ENCODE data around the gene FSD1L.

FSD1L gene

DNA sequence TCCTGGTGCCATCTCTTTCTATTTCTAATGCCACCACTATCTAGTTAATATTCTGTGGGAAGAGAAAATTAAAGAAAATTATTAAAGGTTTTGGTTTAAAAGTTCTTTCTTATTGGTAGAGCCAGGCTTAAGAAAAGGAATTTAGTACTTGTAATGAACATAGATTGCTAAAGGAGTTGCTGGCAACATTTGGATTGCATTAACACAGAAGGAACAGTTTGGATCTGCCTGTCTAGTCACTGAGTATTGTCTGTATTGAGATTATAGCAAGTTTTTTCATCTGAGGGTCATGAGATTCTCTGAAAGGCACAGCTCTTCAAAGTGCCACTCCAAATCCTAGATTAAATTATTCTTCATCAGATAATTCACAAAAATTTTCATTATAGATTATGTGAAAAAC lies 32.0 kb downstream of the FSD1L start:
- no peak for TF ChIP-seq CTCF (IDR thresholded peaks at IDR 0.05; ENCODE audit: borderline replicate concordance, insufficient read depth, low read depth, low read length)
- no peak overlapping the region for H3K4me3 ChIP-seq (ENCODE audit: low read depth, low read length)

- H3K4me3 ChIP-seq (ENCODE audit: low read depth, low read length): no peak overlapping the region
- TF ChIP-seq CTCF (IDR thresholded peaks at IDR 0.05; ENCODE audit: borderline replicate concordance, insufficient read depth, low read depth, low read length): no peak
Measured at GRCh38 chr9:105483618-105484017, 35.8 kb downstream of the FSD1L start.

GRCh38 chr9:105484226-105484625 lies 36.4 kb downstream of the FSD1L start:
- TF ChIP-seq CTCF (IDR thresholded peaks at IDR 0.05; ENCODE audit: borderline replicate concordance, insufficient read depth, low read depth, low read length): no peak
- H3K4me3 ChIP-seq (ENCODE audit: low read depth, low read length): no peak overlapping the region

- no peak for TF ChIP-seq CTCF (IDR thresholded peaks at IDR 0.05; ENCODE audit: borderline replicate concordance, insufficient read depth, low read depth, low read length)
- no peak overlapping the region for H3K4me3 ChIP-seq (ENCODE audit: low read depth, low read length)
Measured at GRCh38 chr9:105485131-105485530, 37.3 kb downstream of the FSD1L start.

- no peak for TF ChIP-seq CTCF (IDR thresholded peaks at IDR 0.05; ENCODE audit: borderline replicate concordance, insufficient read depth, low read depth, low read length)
- no peak overlapping the region for H3K4me3 ChIP-seq (ENCODE audit: low read depth, low read length)
Measured at GRCh38 chr9:105496826-105497225, 49.0 kb downstream of the FSD1L start.

- TF ChIP-seq CTCF (IDR thresholded peaks at IDR 0.05; ENCODE audit: borderline replicate concordance, insufficient read depth, low read depth, low read length): no peak
- H3K4me3 ChIP-seq (ENCODE audit: low read depth, low read length): no peak overlapping the region
Measured at GRCh38 chr9:105497704-105498103, 49.9 kb downstream of the FSD1L start.

GRCh38 chr9:105500108-105500766 lies 52.4 kb downstream of the FSD1L start:
- no peak for TF ChIP-seq CTCF (IDR thresholded peaks at IDR 0.05; ENCODE audit: borderline replicate concordance, insufficient read depth, low read depth, low read length)
- H3K4me3 ChIP-seq (ENCODE audit: low read depth, low read length): peak overlapping the region; percentile 16
